GM19455 (cell line): Measurements from ENCODE around the gene GPC6.

Source experiments
- ATAC-seq: cut with Tn5 transposase; IDR thresholded peaks from one replicate; pipeline ENCODE4 v1.9.1; 2021; ENCODE audit not compliant: unreplicated experiment

GPC6 gene

GRCh38 chr13:93670866-93671265 is 444.3 kb downstream of the GPC6 start:
- no peak for ATAC-seq

DNA sequence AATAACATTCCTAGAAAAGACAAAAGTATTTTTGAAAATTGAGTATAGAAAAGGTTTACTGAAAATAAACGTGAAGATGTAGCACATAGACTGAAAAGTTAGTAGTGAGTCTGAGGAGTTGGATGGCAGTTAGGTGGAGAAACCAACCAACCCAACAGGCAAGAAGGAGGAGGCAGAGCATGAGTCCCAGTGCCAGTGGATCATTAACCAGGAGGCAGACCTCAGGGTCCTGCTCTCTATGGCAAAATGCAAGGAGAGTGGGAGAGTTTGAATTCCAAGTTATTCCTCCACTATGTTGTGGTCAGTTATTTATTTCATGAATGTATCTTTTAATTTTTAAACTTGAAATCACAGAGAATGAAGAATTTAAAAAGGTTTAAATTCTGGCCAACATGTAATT is 446.4 kb downstream of the GPC6 start:
- ATAC-seq: no peak

DNA sequence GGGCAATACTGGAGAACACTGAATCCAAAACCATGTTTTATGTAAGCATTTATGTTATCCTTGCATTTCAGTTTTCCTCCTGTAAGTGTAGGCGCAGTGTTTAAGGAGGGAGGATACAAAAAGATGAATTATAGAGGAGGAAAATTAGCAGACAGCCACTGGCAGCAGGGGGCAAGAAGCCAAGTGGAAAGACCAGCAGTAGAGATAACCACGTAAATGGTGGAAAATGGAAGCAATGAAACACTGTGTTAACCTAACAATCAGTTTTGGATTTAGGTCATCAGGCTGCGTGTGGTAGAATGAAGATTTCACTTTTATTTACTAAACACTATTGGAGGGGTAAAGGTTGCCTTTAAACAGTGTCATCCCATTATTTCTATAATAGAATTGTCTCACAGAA is 447.3 kb downstream of the GPC6 start:
- no peak for ATAC-seq

GRCh38 chr13:93674337-93674755 is 447.7 kb downstream of the GPC6 start:
- no peak for ATAC-seq

DNA sequence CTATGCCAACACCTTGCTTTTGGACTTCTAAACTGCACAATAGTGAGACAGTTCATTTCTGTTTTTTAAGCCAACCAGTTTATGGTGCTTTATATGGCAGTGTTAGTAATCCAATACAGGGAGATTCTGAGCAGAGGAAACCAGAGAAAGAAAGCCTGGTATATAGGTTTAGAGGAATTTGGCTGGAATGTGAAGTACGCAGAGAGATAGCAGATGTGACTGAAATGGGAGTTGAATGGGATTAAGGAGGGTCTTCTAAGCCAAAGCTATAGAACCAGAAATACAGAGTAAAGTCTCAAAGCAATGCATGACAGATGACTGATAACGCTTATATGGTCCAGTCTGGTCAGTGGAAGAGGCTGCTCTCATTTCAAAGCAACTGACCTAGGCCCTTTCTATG is 453.7 kb downstream of the GPC6 start:
- ATAC-seq: no peak

DNA sequence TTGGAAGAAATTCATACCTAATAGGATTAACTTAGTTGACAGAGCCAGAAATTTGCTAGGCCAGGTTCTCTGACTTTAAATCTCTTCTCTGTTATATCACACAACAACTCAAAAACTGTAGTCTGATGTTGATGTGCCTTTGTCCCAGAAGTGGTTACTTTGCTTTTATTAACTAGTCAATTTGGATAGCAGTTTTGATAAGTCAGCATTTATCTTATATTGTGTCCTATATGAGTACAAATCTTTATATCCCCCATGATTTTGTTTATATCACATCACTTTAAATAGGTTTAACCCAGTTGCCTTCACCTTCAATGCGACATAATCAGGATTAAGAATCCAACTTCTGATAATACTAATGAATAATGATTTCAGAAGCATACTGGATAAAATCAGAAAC is 459.3 kb downstream of the GPC6 start:
- ATAC-seq: no peak

DNA sequence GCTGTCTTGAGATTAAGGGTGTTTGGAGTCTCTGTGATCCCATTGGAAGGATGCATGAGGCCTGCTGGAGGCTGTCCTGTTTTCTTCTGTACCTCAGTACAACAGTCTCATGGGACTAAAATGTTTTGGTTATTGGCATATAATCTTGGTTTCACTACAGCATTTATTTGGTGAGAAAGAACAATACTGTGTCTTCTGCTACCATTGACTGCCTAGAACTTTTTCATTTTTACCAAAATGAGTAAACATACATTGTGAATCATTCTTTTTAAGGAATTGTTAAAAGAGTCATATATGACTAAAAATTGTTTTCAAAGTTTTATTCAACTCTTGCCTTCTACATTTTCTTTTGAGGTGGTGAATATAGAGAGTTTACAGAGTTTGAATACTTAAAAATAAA is 459.8 kb downstream of the GPC6 start:
- no peak for ATAC-seq

DNA sequence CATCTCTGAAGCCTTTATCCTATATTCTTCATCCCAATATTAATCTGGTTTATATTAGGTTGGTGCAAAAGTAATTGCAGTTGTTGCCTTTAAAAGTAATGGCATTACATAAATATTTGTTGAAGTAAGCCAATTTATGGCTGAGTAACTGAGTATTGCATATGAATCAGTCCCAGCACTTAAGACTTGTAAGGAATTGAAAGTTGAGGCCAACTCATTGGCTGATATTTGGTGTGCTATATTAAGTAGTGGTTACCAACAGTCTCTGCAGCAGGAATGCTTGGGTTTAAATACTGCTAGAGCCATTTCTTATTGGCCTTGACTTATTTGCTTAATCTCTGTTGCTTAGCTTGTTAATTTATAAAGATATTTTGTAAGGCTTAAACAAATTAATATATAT is 460.7 kb downstream of the GPC6 start:
- ATAC-seq: no peak

GRCh38 chr13:93689333-93689732 is 462.7 kb downstream of the GPC6 start:
- no peak for ATAC-seq

- ATAC-seq: no peak
Observed at GRCh38 chr13:93690139-93690538, 463.5 kb downstream of the GPC6 start.

DNA sequence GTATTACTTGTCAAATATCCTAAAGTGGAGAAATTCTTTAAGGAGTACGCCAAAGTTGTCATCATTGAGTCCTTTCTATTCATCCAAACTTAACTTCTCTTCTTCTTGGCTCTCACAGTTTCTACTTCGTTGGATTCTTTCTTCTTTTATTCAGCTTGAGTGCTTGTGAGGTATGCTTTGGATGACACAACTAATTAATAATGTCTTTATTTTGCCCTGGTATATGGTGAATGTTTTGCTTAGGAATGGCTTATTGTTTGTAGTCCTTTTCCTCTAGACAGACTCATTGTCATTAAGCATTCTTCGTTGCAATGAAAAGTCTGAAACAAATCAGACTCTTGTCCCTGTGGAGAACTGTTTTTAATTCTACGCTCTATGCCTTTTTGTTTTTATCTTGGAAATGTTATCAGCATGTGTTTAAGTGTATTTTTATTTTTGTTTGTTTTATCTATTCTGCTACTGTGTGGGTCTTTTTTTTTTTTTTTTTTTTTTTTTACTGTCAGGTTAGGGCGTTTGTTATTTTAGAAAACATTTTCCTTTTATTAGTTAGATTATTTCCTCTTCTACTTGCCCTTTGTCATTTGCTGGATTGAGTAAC is 471.5 kb downstream of the GPC6 start:
- ATAC-seq: no peak

GRCh38 chr13:93700115-93700514 is 473.5 kb downstream of the GPC6 start:
- ATAC-seq: no peak

- ATAC-seq: no peak
Observed at GRCh38 chr13:93708308-93709075, 481.9 kb downstream of the GPC6 start.

DNA sequence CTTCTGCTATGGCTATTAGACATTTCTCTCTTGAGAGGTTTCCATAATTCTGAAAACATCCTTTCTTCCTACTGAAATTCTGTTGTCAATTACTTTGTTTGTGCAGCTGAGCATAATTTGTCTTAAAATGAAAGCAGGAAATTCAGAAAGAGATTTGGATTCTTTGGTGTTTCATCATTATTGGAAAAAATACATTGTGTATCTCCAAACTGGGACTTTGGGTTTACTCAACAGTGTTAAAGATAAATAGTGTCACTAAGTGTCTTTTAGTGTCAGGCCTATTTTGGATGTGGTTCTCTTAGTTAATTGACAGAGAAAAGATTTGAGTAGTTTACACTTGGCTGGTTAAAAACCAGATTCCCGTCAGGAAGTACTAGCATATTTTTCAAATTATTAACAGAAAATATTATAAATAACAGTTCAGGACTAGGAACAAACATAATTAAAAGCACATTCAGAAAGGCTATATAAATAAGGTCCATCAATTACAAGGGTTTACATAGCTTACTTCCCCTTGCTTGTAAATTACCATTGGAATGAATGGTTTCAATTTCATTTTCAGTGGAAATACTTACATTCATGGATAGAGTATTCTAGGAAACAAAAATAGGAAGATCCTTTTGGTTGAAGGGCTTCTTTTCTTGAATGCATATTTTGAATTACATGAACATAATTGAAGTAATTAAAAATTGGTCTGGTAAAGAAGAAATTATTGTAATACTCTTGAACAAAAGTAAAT is 483.1 kb downstream of the GPC6 start:
- ATAC-seq: no peak

DNA sequence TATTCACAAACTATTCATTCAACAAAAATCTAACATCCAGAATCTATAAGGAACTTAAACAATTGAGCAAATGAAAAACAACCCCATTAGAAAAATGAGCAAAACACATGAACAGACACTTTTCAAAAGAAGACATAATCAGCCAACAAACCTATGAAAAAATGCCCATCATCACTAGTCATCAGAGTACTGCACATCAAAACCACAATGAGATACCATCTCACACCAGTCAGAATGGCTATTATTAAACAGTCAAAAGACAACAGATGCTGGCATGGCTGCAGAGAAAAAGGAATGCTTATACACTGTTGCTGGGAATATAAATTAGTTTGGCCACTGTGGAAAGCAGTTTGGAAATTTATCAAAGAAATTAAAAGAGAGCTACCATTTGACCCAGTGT is 487.6 kb downstream of the GPC6 start:
- no peak for ATAC-seq

GRCh38 chr13:93715866-93716265 is 489.3 kb downstream of the GPC6 start:
- ATAC-seq: no peak

- ATAC-seq: no peak
Observed at GRCh38 chr13:93716623-93717022, 490.0 kb downstream of the GPC6 start.

GRCh38 chr13:93721483-93721882 is 494.9 kb downstream of the GPC6 start:
- no peak for ATAC-seq

DNA sequence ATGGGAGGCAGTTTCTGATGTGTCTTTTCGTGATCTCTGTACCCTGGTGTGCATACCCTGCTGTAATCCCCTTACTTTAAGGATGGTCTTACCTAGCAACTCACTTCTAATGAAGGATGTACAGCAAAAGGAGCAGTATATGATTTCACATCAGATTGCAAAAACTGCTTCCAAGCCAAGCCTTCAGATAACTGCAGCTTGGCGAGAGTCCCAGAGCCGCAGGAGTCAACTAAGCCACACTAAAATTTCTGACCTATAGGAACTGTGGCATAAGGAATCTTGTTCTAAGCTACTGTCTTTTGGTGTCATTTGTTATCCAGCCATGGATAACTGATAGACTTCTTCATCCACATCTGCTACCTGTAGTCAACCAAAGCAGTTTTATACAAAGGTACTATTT is 496.7 kb downstream of the GPC6 start:
- ATAC-seq: no peak

DNA sequence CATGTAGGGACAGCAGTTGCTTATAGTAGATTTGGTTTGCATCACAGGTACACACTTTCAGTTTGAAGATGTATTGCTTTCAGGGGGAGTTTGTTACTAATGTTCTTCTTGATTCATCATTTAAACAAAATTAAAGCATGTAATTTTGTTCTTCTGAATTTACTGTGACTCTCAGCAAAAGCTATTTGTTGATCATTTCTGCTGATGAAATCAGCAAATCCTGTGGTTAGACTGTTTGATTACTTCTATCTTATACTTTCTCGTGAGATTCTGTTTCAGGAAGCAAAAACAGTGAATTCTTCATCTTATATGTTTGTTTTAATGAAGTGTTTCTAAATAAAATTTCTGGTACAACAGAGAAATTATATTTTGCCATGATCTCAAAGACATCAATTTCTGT is 497.6 kb downstream of the GPC6 start:
- no peak for ATAC-seq

DNA sequence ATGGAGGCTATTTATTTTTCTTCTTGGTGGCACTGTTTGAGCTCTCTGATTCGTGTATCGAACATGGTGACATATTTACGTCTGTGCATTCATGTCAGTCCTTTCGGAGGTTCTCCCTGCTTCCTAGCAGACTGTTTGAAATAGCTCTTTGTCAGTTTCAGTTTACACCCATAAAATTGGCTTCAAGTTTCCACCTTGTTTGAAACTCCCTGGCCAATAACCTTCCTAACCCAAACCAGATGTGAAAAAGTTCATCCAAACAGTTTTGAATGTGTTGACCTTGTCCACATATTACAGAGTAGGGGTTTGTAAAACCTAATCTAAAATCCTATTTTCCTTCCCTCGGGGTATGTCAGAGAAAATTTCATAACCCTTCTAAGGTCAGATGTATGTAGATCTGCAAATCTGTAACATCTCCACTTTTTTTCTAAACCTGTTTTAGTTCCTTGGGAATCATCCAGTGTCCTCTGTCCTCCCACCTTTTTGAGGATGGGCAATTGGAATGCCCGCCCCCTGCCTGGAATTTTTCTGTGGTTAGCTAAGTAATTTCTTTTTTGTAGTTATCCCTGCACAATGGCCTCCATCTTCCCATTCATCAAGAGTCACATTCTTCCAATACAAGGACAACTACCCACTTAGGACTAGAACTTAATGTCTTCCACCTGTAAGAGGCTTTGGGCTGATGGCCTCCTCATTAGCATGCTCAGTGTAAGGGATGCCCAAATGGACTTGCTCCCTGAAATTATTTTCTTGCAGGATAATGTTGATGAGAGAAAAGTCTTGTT is 499.8 kb downstream of the GPC6 start:
- no peak for ATAC-seq
